T47D (cell line): ENCODE data around the gene ACAT1.
A peak's percentile ranks its signal among the peaks of the same experiment; 100 is the strongest.
"Not testable (repeated sequence)": the region's sequence is repeated elsewhere in the genome, so short reads cannot be mapped to it uniquely, and the experiment has no call there.

ENCODE experiments used
- DNase-seq, 2 experiments: peaks; one replicate each; pipeline versions ENCODE4 v3.0.0 to v3.0.0-alpha.2; 2011 to 2012; ENCODE audit warnings: low read depth in 1 of 2, low spot score in 1 of 2
- JUND ChIP-seq: IDR thresholded peaks from 2 replicates; pipeline ENCODE4 v1.6.1; 2012; ENCODE audit warnings: low read depth
- in situ Hi-C: cut with HindIII; loops from 2 replicates; pipeline ENCODE4 v1.10.0; 2016; ENCODE audit warnings: low sequenced_read_pairs, low pct_unique_long_range_greater_than_20kb

ACAT1 gene

DNA sequence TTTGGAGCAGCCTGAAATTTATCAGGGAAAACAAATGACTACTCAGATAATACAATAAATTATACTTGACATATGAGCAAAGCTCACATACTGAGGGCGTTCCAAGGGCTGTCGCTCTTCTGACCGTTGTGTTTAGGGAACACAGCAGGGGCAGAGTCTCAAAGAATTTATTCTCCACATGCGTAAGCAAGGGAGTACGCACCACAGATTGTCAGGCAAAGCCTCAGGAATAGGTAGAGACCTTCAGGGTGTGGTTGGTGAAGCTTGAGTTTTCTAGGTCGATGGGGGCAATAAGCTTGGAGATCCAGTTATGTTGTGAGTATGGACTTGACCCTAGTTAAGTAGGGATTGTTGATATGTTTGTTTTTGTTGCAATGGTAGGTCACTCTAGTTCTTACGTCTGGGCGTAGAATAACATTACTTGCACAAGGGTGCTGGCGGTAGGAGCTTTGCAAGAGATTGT is 830 bp downstream of the ACAT1 start:
- in situ Hi-C loops, result no loop called here
- no peak for TF ChIP-seq JUND
- DNase-seq, result peak in 1 of 2 experiments; percentile 36

DNA sequence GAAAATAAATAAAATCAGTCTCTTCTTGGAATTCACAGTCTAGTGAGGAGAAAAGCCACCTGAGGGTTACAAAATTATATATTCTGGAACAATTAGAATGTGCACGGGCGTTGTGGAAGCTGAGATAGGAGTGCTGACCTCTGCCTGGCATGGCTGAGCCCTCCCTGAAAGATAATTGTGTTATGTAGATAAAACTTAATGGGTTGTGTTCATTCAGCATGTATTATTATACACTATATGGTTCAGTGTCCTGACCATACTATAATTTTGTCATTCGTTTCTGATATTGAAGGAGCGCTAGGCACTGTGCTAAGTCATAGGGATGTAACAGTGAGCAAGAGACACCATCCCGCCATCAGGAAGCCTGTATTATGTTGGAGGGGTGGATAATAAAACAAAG is 3.7 kb downstream of the ACAT1 start:
- no peak for TF ChIP-seq JUND
- DNase-seq, result no peak
- in situ Hi-C loops, result no loop called here

GRCh38 chr11:108128772-108129171 is 7.4 kb downstream of the ACAT1 start:
- in situ Hi-C loops, result no loop called here
- no peak for TF ChIP-seq JUND

GRCh38 chr11:108131993-108132392 is 10.6 kb downstream of the ACAT1 start:
- in situ Hi-C loops, result no loop called here
- no peak for DNase-seq
- TF ChIP-seq JUND, result no peak

More at GRCh38 chr11:108128772-108129171, 7.4 kb downstream of the ACAT1 start:
- DNase-seq, result no peak

DNA sequence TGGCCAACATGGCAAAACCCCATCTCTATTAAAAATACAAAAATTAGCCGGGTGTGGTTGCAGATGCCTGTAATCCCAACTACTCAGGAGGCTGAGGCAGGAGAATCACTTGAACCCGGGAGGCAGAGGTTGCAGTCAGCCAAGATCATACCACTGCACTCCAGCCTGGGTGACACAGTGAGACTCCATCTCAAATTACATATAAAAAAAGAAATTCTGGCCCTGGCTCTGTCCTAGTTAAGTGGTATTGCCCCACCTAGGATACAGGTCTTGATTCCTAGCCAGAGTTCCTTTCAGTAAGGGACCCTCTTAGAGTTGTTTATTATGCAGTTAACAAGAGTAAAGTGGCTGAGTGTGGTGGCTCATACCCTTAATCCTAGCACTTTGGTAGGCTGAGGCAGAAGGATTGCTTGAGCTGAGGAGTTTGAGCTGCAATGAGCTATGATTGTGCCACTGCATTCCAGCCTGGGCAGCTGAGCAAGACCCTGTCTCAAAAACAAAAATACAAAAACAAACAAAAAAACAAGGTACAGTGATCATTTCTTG is 11.7 kb downstream of the ACAT1 start:
- in situ Hi-C loops, DNase-seq: not testable (repeated sequence)

GRCh38 chr11:108135845-108136544 is 14.6 kb downstream of the ACAT1 start:
- DNase-seq, result peak in 1 of 2 experiments; percentile 57
- in situ Hi-C loops, result no loop called here
- no peak for TF ChIP-seq JUND

DNA sequence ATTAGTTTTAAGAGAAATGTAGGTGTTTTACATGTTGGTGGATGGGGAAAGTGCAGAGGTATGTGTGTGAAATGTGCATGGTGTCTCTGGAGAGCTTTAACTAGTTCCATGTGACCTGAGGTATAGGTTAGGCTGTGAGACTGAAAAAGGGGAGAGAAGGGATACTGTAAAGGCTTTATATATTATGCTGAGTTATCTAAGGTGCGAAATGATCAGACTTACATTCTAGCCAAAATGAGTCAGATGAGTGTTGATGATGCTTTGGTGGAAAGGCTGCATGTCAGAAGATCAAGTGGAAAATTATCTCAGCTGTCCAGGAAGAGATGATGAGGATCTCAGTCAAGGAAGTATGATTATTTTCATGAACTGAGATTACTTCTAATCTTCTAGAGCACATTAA is 15.8 kb downstream of the ACAT1 start:
- in situ Hi-C loops, result no loop called here
- no peak for DNase-seq
- no peak for TF ChIP-seq JUND

DNA sequence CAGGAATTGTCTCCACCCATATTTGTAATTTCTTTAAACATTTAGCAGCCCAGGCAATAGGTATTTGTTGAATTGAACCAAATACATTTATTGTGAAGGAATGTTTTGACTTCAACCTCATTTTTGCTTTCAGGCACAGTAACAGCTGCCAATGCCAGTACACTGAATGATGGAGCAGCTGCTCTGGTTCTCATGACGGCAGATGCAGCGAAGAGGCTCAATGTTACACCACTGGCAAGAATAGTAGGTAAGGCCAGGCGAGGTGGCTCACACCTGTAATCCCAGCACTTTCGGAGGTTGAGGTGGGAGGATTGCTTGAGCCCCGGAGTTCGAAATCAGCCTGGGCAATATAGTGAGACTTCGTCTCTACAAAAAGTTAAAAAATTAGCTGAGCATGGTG is 20.9 kb downstream of the ACAT1 start:
- no peak for TF ChIP-seq JUND
- in situ Hi-C loops, result no loop called here
- no peak for DNase-seq

DNA sequence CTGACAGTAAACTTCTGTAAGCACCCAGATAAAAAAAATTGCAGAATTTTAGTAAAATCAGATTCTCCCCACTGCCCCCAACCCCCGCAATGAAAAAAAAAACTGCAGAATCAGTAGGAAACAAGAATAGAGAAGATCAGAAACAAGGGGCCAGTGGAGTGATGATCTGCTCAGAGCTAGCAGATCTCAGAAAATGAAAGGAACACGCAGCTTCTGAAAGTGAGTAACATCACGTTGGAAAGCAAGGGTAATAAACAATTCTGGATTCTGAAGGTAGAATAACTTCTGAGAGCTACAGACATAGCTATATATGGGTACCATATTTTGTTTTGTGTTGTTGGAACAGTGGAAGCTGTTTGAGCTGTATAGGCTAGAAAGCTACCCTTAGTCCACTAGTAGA is 23.2 kb downstream of the ACAT1 start:
- no peak for TF ChIP-seq JUND

GRCh38 chr11:108147150-108147549 is 25.8 kb downstream of the ACAT1 start:
- no peak for TF ChIP-seq JUND
- no peak for DNase-seq
- in situ Hi-C loops, result no loop called here

More for the DNA sequence above, 23.2 kb downstream of the ACAT1 start:
- in situ Hi-C loops, result no loop called here
- DNase-seq, result no peak

- in situ Hi-C loops, result no loop called here
- no peak for DNase-seq
- no peak for TF ChIP-seq JUND
Measured at GRCh38 chr11:108148556-108148955, 27.2 kb downstream of the ACAT1 start.

DNA sequence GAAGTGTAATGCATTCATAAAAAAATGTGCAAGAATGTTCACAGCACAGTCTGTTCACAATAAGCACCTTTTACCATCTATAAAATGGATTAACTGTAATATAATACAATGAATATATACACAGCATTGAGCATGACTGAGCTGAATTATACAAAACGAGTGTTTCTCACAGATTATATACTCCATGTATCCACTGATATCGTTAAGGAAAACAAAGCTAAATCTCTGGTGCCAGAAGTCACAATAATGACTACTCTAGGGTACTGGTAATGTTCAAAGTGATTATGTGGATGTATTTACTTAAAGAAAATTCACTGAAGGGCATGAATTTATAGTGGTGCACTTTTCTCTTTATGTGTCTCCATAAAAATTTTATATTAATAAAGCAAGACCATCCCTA is 33.2 kb downstream of the ACAT1 start:
- no peak for DNase-seq
- in situ Hi-C loops, result no loop called here
- no peak for TF ChIP-seq JUND

- TF ChIP-seq JUND, result no peak
Measured at GRCh38 chr11:108160970-108161566, 39.7 kb downstream of the ACAT1 start.

DNA sequence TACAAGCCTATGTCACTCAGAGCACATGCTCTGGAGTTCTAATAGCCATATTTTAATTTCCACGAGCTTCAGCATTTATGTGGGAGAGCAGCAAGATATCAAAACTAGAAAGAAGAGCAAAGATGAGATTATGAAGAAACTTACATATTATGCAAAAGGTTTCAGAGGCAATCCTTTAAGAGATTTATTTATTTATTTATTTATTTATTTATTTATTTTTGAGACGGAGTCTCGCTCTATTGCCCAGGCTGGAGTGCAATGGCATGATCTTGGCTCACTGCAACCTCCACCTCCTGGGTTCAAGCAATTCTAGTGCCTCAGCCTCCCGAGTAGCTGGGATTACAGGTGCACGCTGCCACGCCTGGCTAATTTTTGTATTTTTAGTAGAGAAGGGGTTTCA is 41.5 kb downstream of the ACAT1 start:
- DNase-seq, in situ Hi-C loops: not testable (repeated sequence)

More at GRCh38 chr11:108160970-108161566, 39.7 kb downstream of the ACAT1 start:
- in situ Hi-C loops, result no loop called here
- DNase-seq, result no peak
